ENCODE data around the gene ODF4.

ODF4 gene

DNA sequence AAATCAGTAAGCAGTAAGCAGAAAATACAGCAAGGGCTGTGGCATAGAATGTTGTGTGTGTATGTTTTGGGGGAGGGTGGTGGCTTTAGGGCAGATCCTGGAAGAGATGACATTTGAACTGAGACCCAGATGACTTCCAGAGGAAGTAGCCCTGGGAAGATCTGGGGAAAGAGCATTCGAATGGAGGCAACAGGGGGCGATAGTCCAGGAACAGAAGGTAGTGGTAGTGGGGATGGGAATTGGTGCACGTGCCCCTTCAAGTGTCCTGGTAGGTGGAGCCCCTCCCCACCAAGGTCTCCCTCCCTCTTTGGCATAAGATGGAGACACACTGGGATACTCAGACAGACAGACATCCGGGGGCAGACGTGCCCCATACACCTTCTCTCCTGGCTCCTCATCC, 15.5 kb upstream of the ODF4 start:
- Histone ChIP-seq H3K4me3 (ENCODE audit: low read depth in 1 of 5, low read length in 5 of 5) (no peak overlapping the region), H3K9me3 (ENCODE audit: control insufficient read depth in 5 of 5, low read length in 5 of 5) (no peaks in the 10 kb centered on the region), H3K36me3 (ENCODE audit: control insufficient read depth in 5 of 5, insufficient read depth in 5 of 5, low read length in 5 of 5) (peaks cover 0 to 24% (median 8%) of the 10 kb centered on the region in 5 donors), H3K27me3 (ENCODE audit: control insufficient read depth in 5 of 5, insufficient read depth in 4 of 5, low read length in 5 of 5) (peaks cover 0 to 12% (median 2%) of the 10 kb centered on the region in 5 donors), H3K4me1 (ENCODE audit: control insufficient read depth in 5 of 5, insufficient read depth in 5 of 5, low read length in 5 of 5) (peaks cover 1 to 40% (median 25%) of the 10 kb centered on the region in 5 donors), H3K9ac (ENCODE audit: low read length in 5 of 5) (no peak overlapping the region), H3K27ac (ENCODE audit: low read depth, low read length) (peak overlapping the region; percentile 47)

DNA sequence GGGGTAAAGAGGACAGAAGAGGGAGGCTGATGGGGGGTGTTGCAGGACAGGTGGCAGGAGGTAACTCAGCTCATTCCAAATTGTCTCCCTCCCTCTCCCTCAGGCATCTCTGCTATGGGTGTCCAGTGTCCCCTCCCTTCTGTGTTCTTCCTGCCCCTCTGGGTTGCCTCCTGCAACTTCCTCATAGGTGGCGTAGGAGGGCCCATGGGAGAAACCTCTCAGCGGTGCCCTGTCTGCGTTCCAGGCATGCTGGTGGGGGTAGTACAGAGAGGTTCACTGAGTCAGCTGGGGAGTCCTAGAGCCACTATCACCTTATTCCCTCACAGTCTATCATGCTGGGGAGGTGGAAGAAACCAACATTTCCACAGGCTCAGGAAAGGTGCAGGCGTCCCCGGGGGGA, 14.7 kb upstream of the ODF4 start:
- H3K9me3 ChIP-seq (ENCODE audit: control insufficient read depth in 5 of 5, low read length in 5 of 5) = no peaks in the 10 kb centered on the region
- H3K9ac ChIP-seq (ENCODE audit: low read length in 5 of 5) = peak overlapping the region in 1 of 5 donors; percentile 21
- peaks cover 0 to 24% (median 8%) of the 10 kb centered on the region in 5 donors for H3K36me3 ChIP-seq (ENCODE audit: control insufficient read depth in 5 of 5, insufficient read depth in 5 of 5, low read length in 5 of 5)
- peak overlapping the region; percentile 47 for H3K27ac ChIP-seq (ENCODE audit: low read depth, low read length)
- peaks cover 1 to 40% (median 25%) of the 10 kb centered on the region in 5 donors for H3K4me1 ChIP-seq (ENCODE audit: control insufficient read depth in 5 of 5, insufficient read depth in 5 of 5, low read length in 5 of 5)
- no peak overlapping the region for H3K4me3 ChIP-seq (ENCODE audit: low read depth in 1 of 5, low read length in 5 of 5)
- peaks cover 0 to 12% (median 2%) of the 10 kb centered on the region in 5 donors for H3K27me3 ChIP-seq (ENCODE audit: control insufficient read depth in 5 of 5, insufficient read depth in 4 of 5, low read length in 5 of 5)

DNA sequence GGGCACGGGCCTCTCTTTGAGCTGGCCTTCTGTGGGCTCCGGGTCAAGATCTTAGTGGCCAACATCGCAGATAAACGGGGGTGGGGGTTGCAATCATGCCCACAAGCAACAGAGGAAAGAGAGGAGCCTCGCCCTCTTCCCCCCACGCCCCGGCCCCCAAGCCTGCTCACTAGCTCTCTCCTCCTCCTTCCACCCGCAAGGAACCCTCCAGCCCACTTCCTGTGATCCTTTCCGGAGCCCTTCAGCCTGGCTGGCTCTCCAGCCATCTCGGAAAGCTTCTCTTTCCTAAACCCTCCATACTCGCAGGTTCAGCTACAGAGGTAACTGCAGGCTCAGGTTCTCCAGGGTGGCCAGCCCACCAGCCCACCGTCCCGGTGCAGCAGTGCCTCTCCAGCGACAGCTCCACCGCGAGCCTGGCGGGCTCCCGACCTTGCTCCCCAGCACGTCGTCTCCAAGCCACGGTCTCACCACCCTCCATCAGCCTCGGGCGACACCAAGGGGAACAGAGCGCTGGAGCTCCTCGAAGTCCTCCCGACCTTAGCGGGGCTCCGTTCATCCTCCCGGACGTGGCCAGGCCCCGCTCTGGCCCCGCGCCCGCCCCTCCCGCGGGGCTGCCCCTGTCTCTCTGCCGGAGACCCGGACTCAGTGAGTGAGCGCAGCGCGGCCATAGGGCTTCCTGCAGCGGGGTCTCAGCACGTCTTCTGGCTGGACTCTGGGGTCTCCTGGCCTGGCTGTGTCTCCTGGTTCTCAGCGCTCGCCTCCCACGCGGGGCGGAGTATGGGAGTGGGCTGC, 12.9 kb upstream of the ODF4 start:
- peaks cover 1 to 8% (median 2%) of the 10 kb centered on the region in 5 donors for H3K27me3 ChIP-seq (ENCODE audit: control insufficient read depth in 5 of 5, insufficient read depth in 4 of 5, low read length in 5 of 5)
- peak overlapping the region; percentile 59 to 83 (median 74) for H3K4me3 ChIP-seq (ENCODE audit: low read depth in 1 of 5, low read length in 5 of 5)
- peak overlapping the region; percentile 70 for H3K27ac ChIP-seq (ENCODE audit: low read depth, low read length)
- peak overlapping the region; percentile 51 to 87 (median 77) for H3K9ac ChIP-seq (ENCODE audit: low read length in 5 of 5)
- H3K9me3 ChIP-seq (ENCODE audit: control insufficient read depth in 5 of 5, low read length in 5 of 5) = no peaks in the 10 kb centered on the region
- peaks cover 1 to 40% (median 25%) of the 10 kb centered on the region in 5 donors for H3K4me1 ChIP-seq (ENCODE audit: control insufficient read depth in 5 of 5, insufficient read depth in 5 of 5, low read length in 5 of 5)
- peaks cover 0 to 8% (median 4%) of the 10 kb centered on the region in 5 donors for H3K36me3 ChIP-seq (ENCODE audit: control insufficient read depth in 5 of 5, insufficient read depth in 5 of 5, low read length in 5 of 5)

DNA sequence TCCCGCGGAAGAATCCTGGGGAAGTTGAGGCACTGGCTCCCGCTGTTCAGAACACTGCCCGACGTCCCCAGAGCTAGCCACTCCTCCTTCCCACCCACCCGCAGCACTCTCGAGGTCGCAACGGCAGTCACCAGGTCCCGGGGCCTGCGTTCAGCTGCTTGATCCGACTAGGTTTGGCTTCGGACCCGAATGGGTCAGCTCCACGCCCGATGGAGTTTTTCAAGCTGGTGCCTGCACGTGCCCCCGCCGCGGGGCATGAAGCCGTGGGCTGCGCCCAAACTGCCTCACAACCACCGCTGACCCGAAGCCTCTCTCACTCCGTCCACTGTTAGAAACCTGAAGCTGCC, 12.4 kb upstream of the ODF4 start:
- H3K36me3 ChIP-seq (ENCODE audit: control insufficient read depth in 5 of 5, insufficient read depth in 5 of 5, low read length in 5 of 5) = peaks cover 0 to 3% (median under 1%) of the 10 kb centered on the region in 5 donors
- H3K9me3 ChIP-seq (ENCODE audit: control insufficient read depth in 5 of 5, low read length in 5 of 5) = peaks cover 0 to 2% (median 0%) of the 10 kb centered on the region in 5 donors
- peak overlapping the region; percentile 51 to 87 (median 77) for H3K9ac ChIP-seq (ENCODE audit: low read length in 5 of 5)
- peaks cover 2 to 13% (median 4%) of the 10 kb centered on the region in 5 donors for H3K27me3 ChIP-seq (ENCODE audit: control insufficient read depth in 5 of 5, insufficient read depth in 4 of 5, low read length in 5 of 5)
- peaks cover 1 to 40% (median 25%) of the 10 kb centered on the region in 5 donors for H3K4me1 ChIP-seq (ENCODE audit: control insufficient read depth in 5 of 5, insufficient read depth in 5 of 5, low read length in 5 of 5)
- H3K27ac ChIP-seq (ENCODE audit: low read depth, low read length) = peak overlapping the region; percentile 70
- peak overlapping the region; percentile 22 to 83 (median 74) for H3K4me3 ChIP-seq (ENCODE audit: low read depth in 1 of 5, low read length in 5 of 5)

DNA sequence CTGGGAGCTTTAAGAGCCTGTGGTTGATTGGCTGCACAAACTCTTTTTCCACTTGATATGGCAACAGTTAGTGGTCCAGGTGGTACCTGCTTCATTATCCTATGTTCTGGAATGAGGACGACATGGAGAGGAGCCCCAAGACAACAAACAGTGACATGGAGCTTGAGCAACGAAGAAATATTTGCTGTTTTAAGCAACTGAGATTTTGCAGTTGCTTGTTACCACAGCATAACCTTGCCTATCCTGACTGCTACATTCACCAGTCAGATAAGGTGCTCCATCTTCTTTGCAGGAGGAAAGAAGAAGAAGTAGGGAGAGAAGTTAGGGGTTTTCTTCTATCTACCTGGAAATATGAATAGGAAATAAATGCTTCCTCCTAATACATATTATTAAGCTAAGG, 7.5 kb upstream of the ODF4 start:
- peaks cover 0 to 9% (median 4%) of the 10 kb centered on the region in 5 donors for H3K27me3 ChIP-seq (ENCODE audit: control insufficient read depth in 5 of 5, insufficient read depth in 4 of 5, low read length in 5 of 5)
- H3K36me3 ChIP-seq (ENCODE audit: control insufficient read depth in 5 of 5, insufficient read depth in 5 of 5, low read length in 5 of 5) = no peaks in the 10 kb centered on the region
- no peak overlapping the region for H3K4me3 ChIP-seq (ENCODE audit: low read depth in 1 of 5, low read length in 5 of 5)
- H3K4me1 ChIP-seq (ENCODE audit: control insufficient read depth in 5 of 5, insufficient read depth in 5 of 5, low read length in 5 of 5) = peaks cover 0 to 9% (median 4%) of the 10 kb centered on the region in 5 donors
- H3K9ac ChIP-seq (ENCODE audit: low read length in 5 of 5) = no peak overlapping the region
- H3K9me3 ChIP-seq (ENCODE audit: control insufficient read depth in 5 of 5, low read length in 5 of 5) = peaks cover 0 to 2% (median 0%) of the 10 kb centered on the region in 5 donors
- H3K27ac ChIP-seq (ENCODE audit: low read depth, low read length) = no peak overlapping the region

DNA sequence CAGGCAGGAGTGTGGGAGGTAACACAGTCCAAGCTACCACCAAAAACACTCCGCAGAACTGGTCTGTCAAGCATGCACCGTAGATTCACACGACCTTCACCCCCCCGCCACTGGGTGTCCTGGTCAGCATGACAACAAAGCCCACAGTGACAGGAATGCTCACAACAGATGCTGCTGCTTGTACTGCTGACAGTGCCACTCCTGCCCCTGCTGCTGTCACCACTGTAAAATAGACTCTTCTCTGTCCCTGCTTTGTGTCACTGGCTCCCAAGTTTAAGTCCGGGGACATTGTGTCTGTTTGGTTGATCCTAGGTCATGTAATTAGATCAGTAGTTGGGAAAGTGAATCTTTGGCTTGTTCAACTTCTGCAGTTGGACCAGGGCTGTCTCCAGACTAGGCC, 7.0 kb upstream of the ODF4 start:
- Histone ChIP-seq H3K9me3 (ENCODE audit: control insufficient read depth in 5 of 5, low read length in 5 of 5) (peaks cover 0 to 2% (median 0%) of the 10 kb centered on the region in 5 donors), H3K27me3 (ENCODE audit: control insufficient read depth in 5 of 5, insufficient read depth in 4 of 5, low read length in 5 of 5) (peaks cover 0 to 6% (median 3%) of the 10 kb centered on the region in 5 donors), H3K4me3 (ENCODE audit: low read depth in 1 of 5, low read length in 5 of 5) (no peak overlapping the region)

DNA sequence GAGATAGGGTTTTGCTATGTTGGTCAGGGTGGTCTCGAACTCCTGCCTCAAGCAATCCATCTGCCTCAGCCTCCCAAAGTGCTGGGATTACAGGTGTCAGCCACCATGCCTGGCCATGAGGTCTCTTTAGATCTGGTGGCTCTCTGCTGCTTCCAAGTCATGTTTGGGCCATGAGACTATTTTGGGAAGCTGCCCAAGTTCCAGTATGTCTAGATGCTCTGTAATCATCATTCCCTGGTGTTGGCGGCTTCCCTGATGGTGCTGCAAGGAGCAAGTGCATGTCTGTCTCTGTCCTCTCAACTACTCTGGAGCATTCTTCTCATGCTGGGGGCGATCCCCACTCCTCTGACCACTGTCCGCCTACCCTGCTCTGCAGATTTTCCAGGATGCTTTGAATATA, 6.4 kb upstream of the ODF4 start:
- no peak overlapping the region for H3K27ac ChIP-seq (ENCODE audit: low read depth, low read length)
- H3K9ac ChIP-seq (ENCODE audit: low read length in 5 of 5) = no peak overlapping the region
- no peak overlapping the region for H3K4me3 ChIP-seq (ENCODE audit: low read depth in 1 of 5, low read length in 5 of 5)
- peaks cover 0 to 6% (median 3%) of the 10 kb centered on the region in 5 donors for H3K27me3 ChIP-seq (ENCODE audit: control insufficient read depth in 5 of 5, insufficient read depth in 4 of 5, low read length in 5 of 5)
- H3K4me1 ChIP-seq (ENCODE audit: control insufficient read depth in 5 of 5, insufficient read depth in 5 of 5, low read length in 5 of 5) = peaks cover 0 to 7% (median 4%) of the 10 kb centered on the region in 5 donors
- H3K9me3 ChIP-seq (ENCODE audit: control insufficient read depth in 5 of 5, low read length in 5 of 5) = peaks cover 0 to 2% (median 0%) of the 10 kb centered on the region in 5 donors
- H3K36me3 ChIP-seq (ENCODE audit: control insufficient read depth in 5 of 5, insufficient read depth in 5 of 5, low read length in 5 of 5) = no peaks in the 10 kb centered on the region

More for the DNA sequence above, 7.0 kb upstream of the ODF4 start:
- peaks cover 0 to 6% (median 0%) of the 10 kb centered on the region in 5 donors for H3K4me1 ChIP-seq (ENCODE audit: control insufficient read depth in 5 of 5, insufficient read depth in 5 of 5, low read length in 5 of 5)
- H3K9ac ChIP-seq (ENCODE audit: low read length in 5 of 5) = no peak overlapping the region
- H3K27ac ChIP-seq (ENCODE audit: low read depth, low read length) = no peak overlapping the region
- no peaks in the 10 kb centered on the region for H3K36me3 ChIP-seq (ENCODE audit: control insufficient read depth in 5 of 5, insufficient read depth in 5 of 5, low read length in 5 of 5)

DNA sequence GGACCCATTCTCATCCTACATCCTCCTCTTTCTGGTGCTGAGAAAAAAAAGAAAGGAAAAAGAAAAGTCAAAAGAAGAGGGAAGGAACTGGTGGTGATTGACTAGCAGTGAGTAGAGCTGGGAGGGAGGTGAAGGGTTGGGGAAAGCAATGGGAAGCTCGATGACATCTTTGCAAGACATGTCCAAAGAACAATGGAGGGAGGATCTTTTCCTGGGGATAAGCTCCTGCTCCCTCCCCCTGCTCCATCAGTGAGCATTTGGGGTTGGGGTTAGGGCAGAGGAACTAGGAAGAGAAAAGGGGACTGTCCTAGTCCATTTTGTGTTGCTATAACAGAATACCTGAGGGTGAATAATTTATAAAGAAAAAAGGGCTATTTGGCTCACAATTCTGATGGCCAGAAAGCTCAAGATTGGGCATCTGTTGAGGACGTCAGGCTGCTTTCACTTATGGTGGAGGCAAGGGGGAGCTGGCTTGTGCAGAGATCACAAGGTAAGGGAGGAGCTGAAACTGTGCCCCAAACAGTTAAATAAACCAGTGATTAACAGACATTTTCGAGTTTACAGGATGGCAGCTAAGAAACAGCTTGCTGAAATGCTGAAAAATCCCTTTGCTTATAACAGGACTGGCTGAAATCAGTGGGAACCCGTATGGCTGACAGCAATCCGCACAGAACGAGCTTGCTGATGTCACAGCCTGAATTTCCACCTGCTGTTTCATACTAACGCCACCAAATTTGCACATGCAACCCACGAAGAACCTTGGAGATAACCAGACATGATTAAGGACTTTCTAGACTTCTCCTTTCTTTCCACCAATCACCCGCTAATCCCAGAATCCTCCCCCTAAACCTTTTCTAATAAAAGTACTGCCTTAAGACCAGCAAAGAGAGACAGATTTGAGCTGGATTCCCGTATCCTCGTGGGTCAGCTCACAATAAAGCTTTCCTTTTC, 1.6 kb upstream of the ODF4 start:
- H3K27ac ChIP-seq (ENCODE audit: low read depth, low read length) = no peak overlapping the region
- no peaks in the 10 kb centered on the region for H3K9me3 ChIP-seq (ENCODE audit: control insufficient read depth in 5 of 5, low read length in 5 of 5)
- peak overlapping the region in 1 of 5 donors; percentile 31 for H3K9ac ChIP-seq (ENCODE audit: low read length in 5 of 5)
- H3K27me3 ChIP-seq (ENCODE audit: control insufficient read depth in 5 of 5, insufficient read depth in 4 of 5, low read length in 5 of 5) = peaks cover 0 to 3% (median 0%) of the 10 kb centered on the region in 5 donors
- no peaks in the 10 kb centered on the region for H3K36me3 ChIP-seq (ENCODE audit: control insufficient read depth in 5 of 5, insufficient read depth in 5 of 5, low read length in 5 of 5)
- H3K4me3 ChIP-seq (ENCODE audit: low read depth in 1 of 5, low read length in 5 of 5) = peak overlapping the region in 3 of 5 donors; percentile 25 to 42 (median 32)
- peaks cover 0 to 13% (median 8%) of the 10 kb centered on the region in 5 donors for H3K4me1 ChIP-seq (ENCODE audit: control insufficient read depth in 5 of 5, insufficient read depth in 5 of 5, low read length in 5 of 5)

DNA sequence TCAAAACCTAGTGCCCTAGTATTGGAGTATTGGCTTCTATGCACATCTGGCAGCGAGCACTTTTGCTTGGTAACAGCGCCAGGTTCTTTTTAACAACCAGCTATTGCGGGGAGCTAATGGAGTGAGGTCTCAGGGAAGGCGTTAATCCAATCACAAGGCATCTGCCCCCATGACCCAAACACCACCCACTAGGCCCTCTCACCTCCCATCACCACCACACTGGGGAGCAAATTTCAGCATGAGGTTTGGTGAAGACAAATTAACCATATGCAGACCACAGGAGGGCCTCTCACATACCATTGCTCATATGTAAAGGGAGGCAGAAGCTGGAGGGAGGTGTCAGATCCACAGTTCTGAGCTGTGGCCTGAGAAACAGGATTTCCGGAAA, 893 bp upstream of the ODF4 start:
- Histone ChIP-seq H3K36me3 (ENCODE audit: control insufficient read depth in 5 of 5, insufficient read depth in 5 of 5, low read length in 5 of 5) (no peaks in the 10 kb centered on the region), H3K4me1 (ENCODE audit: control insufficient read depth in 5 of 5, insufficient read depth in 5 of 5, low read length in 5 of 5) (peaks cover 0 to 13% (median 8%) of the 10 kb centered on the region in 5 donors), H3K27ac (ENCODE audit: low read depth, low read length) (no peak overlapping the region), H3K9me3 (ENCODE audit: control insufficient read depth in 5 of 5, low read length in 5 of 5) (no peaks in the 10 kb centered on the region), H3K4me3 (ENCODE audit: low read depth in 1 of 5, low read length in 5 of 5) (no peak overlapping the region), H3K9ac (ENCODE audit: low read length in 5 of 5) (no peak overlapping the region), H3K27me3 (ENCODE audit: control insufficient read depth in 5 of 5, insufficient read depth in 4 of 5, low read length in 5 of 5) (peaks cover 0 to 3% (median 0%) of the 10 kb centered on the region in 5 donors)
